OCI-LY3 (cell line): Measurements from ENCODE around the gene PTPRM.

Experiments
- H2AFZ ChIP-seq: fragments of 200-600, 300-600 bp; shearing (Covaris generic); 2 replicates; pipeline ENCODE4 v1.6.0; 2014; ENCODE audit warnings: antibody characterized with exemption, low read depth, low read length
- H3K27ac ChIP-seq: fragments of 200-600, 300-600 bp; sonication (generic); 2 replicates; pipeline ENCODE4 v1.5.1; 2014; ENCODE audit warnings: mild to moderate bottlenecking, low read length, moderate library complexity, mixed read lengths
- H3K27me3 ChIP-seq: fragments of 200-600, 300-600 bp; sonication (generic); 2 replicates; pipeline ENCODE4 v1.6.1; 2014; ENCODE audit warnings: low read depth, low read length, mixed read lengths
- H3K36me3 ChIP-seq: fragments of 200-600, 300-600 bp; sonication (generic); replicated peaks from 2 replicates; pipeline ENCODE3; 2014; ENCODE audit warnings: low read depth, low read length, mixed read lengths
- H3K4me1 ChIP-seq: fragments of 300-600, 200-600 bp; sonication (generic); 2 replicates; pipeline ENCODE4 v1.6.1; 2014; ENCODE audit warnings: low read length, mixed read lengths
- H3K4me2 ChIP-seq: fragments of 200-600, 300-600 bp; sonication (generic); 2 replicates; pipeline ENCODE4 v1.6.1; 2014; ENCODE audit warnings: low read length, mixed read lengths
- H3K4me3 ChIP-seq: fragments of 300-600, 200-600 bp; sonication (generic); 2 replicates; pipeline ENCODE4 v1.5.1; 2014; ENCODE audit warnings: antibody characterized with exemption, mild to moderate bottlenecking, low read length, moderate library complexity
- H3K79me2 ChIP-seq: fragments of 300-600, 200-600 bp; shearing (Covaris generic); 2 replicates; pipeline ENCODE4 v1.6.1; 2014; ENCODE audit warnings: mild to moderate bottlenecking, low read length, mixed read lengths
- H3K9ac ChIP-seq: fragments of 300-600, 200-600 bp; shearing (Covaris generic); 2 replicates; pipeline ENCODE4 v1.6.0; 2014; ENCODE audit warnings: mild to moderate bottlenecking, low read length, moderate library complexity
- H3K9me3 ChIP-seq: fragments of 200-600, 300-600 bp; shearing (Covaris generic); 2 replicates; pipeline ENCODE4 v1.6.1; 2014; ENCODE audit warnings: low read length, mixed read lengths; ENCODE audit not compliant: insufficient read depth
- H4K20me1 ChIP-seq: fragments of 200-600, 300-600 bp; sonication (generic); 2 replicates; pipeline ENCODE4 v1.6.1; 2016; ENCODE audit warnings: low read length, mixed read lengths; ENCODE audit not compliant: insufficient read depth
- EZH2phosphoT487 ChIP-seq: fragments of 200-600 bp; shearing (Covaris generic); IDR thresholded peaks from 2 replicates; pipeline ENCODE4 v1.6.1; 2018; ENCODE audit warnings: antibody characterized with exemption, mixed run types, low read depth
- TF ChIP-seq, protein P1 (sequence below): fragments of 200-600, 300-600 bp; sonication (generic); IDR thresholded peaks from 2 replicates; pipeline ENCODE4 v1.5.1; 2014; ENCODE audit warnings: antibody characterized with exemption, low read length, low read depth

PTPRM gene

GRCh38 chr18:7605705-7606104, 38.6 kb downstream of the PTPRM start:
- no peak overlapping the region for H3K4me2 ChIP-seq
- no peaks in the 10 kb centered on the region for H3K79me2 ChIP-seq
- no peaks in the 10 kb centered on the region for H3K27me3 ChIP-seq
- TF ChIP-seq EZH2phosphoT487: no peak
- TF ChIP-seq, protein P1, sequence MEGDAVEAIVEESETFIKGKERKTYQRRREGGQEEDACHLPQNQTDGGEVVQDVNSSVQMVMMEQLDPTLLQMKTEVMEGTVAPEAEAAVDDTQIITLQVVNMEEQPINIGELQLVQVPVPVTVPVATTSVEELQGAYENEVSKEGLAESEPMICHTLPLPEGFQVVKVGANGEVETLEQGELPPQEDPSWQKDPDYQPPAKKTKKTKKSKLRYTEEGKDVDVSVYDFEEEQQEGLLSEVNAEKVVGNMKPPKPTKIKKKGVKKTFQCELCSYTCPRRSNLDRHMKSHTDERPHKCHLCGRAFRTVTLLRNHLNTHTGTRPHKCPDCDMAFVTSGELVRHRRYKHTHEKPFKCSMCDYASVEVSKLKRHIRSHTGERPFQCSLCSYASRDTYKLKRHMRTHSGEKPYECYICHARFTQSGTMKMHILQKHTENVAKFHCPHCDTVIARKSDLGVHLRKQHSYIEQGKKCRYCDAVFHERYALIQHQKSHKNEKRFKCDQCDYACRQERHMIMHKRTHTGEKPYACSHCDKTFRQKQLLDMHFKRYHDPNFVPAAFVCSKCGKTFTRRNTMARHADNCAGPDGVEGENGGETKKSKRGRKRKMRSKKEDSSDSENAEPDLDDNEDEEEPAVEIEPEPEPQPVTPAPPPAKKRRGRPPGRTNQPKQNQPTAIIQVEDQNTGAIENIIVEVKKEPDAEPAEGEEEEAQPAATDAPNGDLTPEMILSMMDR: no peak
- no peaks in the 10 kb centered on the region for H3K9me3 ChIP-seq
- no peak overlapping the region for H2AFZ ChIP-seq
- no peak overlapping the region for H3K27ac ChIP-seq
- no peaks in the 10 kb centered on the region for H3K4me1 ChIP-seq
- H3K9ac ChIP-seq: no peak overlapping the region
- H4K20me1 ChIP-seq: no peaks in the 10 kb centered on the region
- H3K36me3 ChIP-seq: no peaks in the 10 kb centered on the region
- H3K4me3 ChIP-seq: no peak overlapping the region

- no peak overlapping the region for H2AFZ ChIP-seq
- no peaks in the 10 kb centered on the region for H3K27me3 ChIP-seq
- no peaks in the 10 kb centered on the region for H3K4me1 ChIP-seq
- H3K4me3 ChIP-seq: no peak overlapping the region
- H3K9ac ChIP-seq: no peak overlapping the region
- no peak overlapping the region for H3K4me2 ChIP-seq
- H3K36me3 ChIP-seq: no peaks in the 10 kb centered on the region
- no peaks in the 10 kb centered on the region for H3K79me2 ChIP-seq
- H4K20me1 ChIP-seq: no peaks in the 10 kb centered on the region
- H3K27ac ChIP-seq: no peak overlapping the region
- no peaks in the 10 kb centered on the region for H3K9me3 ChIP-seq
- TF ChIP-seq EZH2phosphoT487: no peak
- TF ChIP-seq, protein P1: no peak
Measured at GRCh38 chr18:7607540-7608173, 40.5 kb downstream of the PTPRM start.

DNA sequence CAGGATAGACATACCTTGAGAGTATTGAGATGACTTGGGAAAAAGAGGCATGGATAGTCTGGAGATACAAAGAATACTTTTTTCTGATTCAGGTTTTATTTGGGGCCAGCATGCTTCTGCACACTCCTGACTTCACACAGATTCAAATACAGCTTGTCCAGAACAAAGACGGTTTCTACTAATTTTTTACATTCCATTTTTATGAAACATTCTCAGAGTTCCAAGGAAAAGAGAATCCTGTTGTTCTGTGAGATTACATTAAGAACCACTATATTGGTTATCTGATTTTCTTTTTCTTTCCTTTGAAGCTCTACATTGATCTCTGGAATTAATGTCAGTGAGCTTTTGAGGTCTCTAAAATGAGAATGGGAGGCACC, 41.0 kb downstream of the PTPRM start:
- Histone ChIP-seq H3K27ac (no peak overlapping the region), H3K79me2 (no peaks in the 10 kb centered on the region), H3K9ac (no peak overlapping the region), H3K9me3 (no peaks in the 10 kb centered on the region), H3K4me3 (no peak overlapping the region), H2AFZ (no peak overlapping the region), H4K20me1 (no peaks in the 10 kb centered on the region), H3K27me3 (no peaks in the 10 kb centered on the region), H3K4me2 (no peak overlapping the region), H3K4me1 (no peaks in the 10 kb centered on the region), H3K36me3 (no peaks in the 10 kb centered on the region)
- TF ChIP-seq, protein P1: no peak
- no peak for TF ChIP-seq EZH2phosphoT487

DNA sequence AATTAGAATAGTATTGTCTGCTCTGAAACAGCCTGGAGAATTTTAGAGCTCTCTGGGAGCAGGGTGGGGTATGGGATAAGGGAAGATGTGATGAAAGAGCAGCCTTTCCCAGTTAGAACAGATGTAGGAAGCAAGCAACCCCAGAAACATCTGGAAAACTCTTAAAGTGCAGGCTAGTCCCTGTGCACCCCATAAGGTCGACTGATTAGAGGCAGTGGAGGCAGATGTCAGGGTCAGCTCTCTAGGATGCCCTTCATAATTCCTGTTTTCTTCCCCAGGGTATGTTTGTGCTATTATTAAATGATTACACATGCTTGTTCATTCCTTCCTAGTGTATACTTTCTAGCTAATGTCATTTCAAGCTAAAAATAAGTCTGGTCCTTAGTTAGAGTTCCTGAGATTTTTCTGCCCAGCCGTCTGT, 41.7 kb downstream of the PTPRM start:
- no peaks in the 10 kb centered on the region for H3K79me2 ChIP-seq
- no peak overlapping the region for H3K4me3 ChIP-seq
- no peaks in the 10 kb centered on the region for H4K20me1 ChIP-seq
- no peak overlapping the region for H3K9ac ChIP-seq
- no peaks in the 10 kb centered on the region for H3K9me3 ChIP-seq
- no peak overlapping the region for H3K4me2 ChIP-seq
- H3K4me1 ChIP-seq: no peaks in the 10 kb centered on the region
- no peak overlapping the region for H3K27ac ChIP-seq
- no peaks in the 10 kb centered on the region for H3K36me3 ChIP-seq
- TF ChIP-seq, protein P1: no peak
- no peak for TF ChIP-seq EZH2phosphoT487
- no peaks in the 10 kb centered on the region for H3K27me3 ChIP-seq
- H2AFZ ChIP-seq: no peak overlapping the region
